HG02571 (cell line): ENCODE measurements around the gene R3HDM2.

Experiments used
- ATAC-seq: cut with Tn5 transposase; IDR thresholded peaks from one replicate; pipeline ENCODE4 v1.9.1; 2021; ENCODE audit warnings: mild to moderate bottlenecking, moderate library complexity; ENCODE audit not compliant: unreplicated experiment

R3HDM2 gene

GRCh38 chr12:57208631-57209282 lies 222.1 kb downstream of the R3HDM2 start:
- no peak for ATAC-seq

GRCh38 chr12:57207731-57208630 lies 222.9 kb downstream of the R3HDM2 start:
- no peak for ATAC-seq

DNA sequence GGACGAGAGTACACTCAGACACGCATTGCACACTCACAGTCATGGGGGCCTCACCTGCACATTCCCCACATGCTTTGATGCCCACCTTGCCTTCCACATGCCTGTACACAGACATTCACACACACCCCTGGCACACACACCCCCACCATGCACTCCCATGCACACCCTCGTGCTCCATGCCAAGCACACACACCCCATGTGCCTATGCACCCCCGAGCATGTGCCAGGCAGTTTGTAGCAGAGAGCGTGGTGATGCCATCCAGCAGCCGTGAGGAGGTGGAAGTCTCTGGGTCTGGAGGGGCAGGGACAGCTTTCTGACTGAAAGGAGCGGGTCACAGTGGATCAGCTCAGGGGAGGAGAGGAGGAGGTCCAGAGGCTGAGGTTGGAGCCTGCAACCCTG lies 224.9 kb downstream of the R3HDM2 start:
- ATAC-seq, result no peak

GRCh38 chr12:57205186-57205585 lies 225.7 kb downstream of the R3HDM2 start:
- no peak for ATAC-seq

- ATAC-seq, result no peak
Observed at GRCh38 chr12:57204454-57204853, 226.4 kb downstream of the R3HDM2 start.

DNA sequence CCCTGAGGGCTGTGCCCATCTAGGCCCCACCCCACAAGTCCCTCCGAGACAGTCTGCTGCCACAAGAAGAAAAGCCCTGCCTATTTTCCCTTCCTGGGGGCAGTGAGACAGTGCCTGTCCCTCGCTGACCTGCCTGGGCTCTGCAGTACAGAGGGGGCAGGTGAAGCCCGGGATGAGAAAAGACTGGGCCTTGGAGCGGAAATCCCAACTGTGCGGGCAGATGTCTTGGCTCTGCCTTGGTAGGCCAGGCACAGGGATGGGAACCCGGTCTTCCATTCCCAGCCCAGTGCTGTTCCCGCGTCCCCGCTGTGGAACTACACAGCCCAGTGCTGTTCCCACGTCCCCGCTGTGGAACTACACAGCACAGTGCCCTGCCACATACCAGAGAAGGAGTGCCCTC lies 227.1 kb downstream of the R3HDM2 start:
- ATAC-seq, result no peak
